ENCODE data around the gene C4orf17. TPM values are rescaled to one million over a fixed set of nuclear protein-coding genes. Genes with fewer than 3 reads are reported as not detected.

The C4orf17 gene
- not detected in 2 replicates for total RNA-seq

DNA sequence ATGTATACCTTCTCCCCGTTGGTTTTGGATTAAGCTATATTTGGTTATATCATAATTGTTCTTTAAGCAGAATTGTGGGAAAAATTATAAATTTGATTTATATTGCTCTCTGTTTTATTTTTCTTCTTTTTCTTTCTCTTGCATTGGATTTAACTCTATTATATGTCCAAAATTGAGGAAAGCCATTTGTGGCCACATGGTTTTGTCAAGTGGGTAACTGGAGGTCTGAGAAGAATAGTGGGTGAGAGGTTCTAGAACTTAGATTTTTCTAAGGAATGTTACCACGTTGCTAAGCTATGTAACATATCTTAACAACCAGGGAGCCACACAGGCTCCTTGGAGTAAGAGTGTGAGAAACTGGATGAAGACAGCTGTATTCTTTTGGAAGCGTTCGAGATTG, at the start of gene C4orf17:
Gene C4orf17, plus strand, starts transcription at position 301 of the 400 bp plus-strand sequence. CDS start 2,061 bp downstream, outside the sequence.

DNA sequence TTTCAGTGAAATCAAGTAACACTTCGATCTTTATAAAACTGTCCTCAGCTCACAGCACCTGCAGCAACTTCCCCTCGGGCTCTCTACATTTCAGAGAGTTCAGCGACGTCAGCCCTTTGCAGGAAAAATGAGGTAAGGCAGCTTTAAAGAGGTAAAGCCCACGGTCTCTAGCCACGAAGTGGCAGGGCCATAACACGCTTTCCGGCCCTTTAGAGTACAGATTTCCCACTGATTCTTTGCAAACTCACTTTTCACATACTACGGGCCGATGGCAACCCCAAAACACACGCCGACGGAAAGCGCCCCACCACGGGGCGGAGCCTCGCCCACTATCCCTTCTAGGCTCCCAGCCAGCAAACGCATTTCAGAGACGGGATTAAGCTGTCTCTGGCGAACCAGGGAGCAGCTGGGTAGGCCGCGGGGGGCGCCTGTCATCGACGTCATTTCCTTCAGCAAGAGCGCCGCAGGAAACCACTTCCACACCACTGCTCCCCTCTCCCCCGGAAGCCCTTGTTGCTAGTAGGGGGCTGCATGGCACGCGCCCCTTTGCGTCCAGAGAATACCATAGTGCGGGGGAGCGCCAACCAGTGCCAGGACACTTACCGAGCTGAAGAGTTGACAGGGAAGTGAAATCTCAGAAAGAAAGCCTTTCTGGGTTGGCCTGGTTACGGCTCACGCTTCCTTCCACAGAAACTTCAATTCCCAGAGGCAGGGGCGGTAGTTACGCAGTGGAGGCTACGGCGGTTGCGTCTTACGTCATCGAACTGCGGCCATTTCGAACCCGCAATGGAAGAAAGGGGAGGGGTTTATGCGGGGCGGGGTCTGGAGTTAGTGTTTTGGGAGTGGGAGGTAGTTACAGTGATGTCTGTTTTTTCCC, 52.7 kb downstream of the C4orf17 start, which contains the start of gene TRMT10A:
Gene TRMT10A, minus strand, starts transcription at position 730 of the 877 bp plus-strand sequence. CDS start 4,701 bp downstream, outside the sequence.

DNA sequence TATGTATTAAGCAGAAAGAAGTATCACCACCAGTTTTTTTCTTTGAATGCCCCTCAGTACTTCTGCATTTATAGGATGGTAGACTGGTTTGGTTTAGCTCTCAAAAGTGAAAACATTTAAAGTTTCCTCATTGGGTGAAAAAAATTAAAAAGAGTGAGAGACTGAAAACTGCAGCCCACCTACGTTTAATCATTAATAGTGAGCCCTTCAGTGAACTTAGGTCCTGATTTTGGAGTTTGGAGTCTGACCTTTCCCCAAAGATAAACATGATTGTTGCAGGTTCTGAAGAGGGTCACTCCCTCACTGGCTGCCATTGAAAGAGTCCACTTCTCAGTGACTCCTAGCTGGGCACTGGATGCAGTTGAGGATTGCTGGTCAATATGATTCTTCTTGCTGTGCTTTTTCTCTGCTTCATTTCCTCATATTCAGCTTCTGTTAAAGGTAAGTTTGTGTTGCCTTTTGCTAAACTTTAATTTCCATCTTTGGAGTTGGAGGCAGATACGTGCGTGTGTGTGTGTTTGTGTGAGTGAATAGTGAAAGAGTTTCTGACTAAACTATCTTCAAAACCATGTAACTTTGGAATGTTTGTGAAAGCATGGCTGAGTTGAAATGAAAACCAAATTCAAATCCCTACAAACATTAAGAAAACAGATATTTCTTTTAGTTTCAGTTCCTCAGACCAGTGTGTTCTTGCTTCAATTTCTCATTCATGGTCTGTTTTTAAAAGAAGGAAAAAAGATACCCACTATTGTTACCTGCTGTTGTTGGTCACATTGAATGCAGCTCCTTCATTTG, 63.9 kb downstream of the C4orf17 start, which contains the start of gene MTTP:
Gene MTTP, plus strand, starts transcription at position 295 of the 795 bp plus-strand sequence. Its CDS starts 86 bp downstream, at position 381.

Other genes with a start within 250 kb of the C4orf17 start
- gene ADH1A, start 220.0 kb upstream of the C4orf17 start, total RNA-seq: not detected in 2 replicates
- 15.2 and 43.5 TPM in 2 replicates for gene ADH1B, start 189.6 kb upstream of the C4orf17 start, total RNA-seq
- gene ADH1C, start 158.3 kb upstream of the C4orf17 start, total RNA-seq: 0.16 TPM in 1 of 2 replicates, not detected in the other
- gene ADH7, start 75.7 kb upstream of the C4orf17 start, total RNA-seq: 0.24 and 2.1 TPM in 2 replicates
- gene TRMT10A, start 53.0 kb downstream of the C4orf17 start, total RNA-seq: 5.6 and 6.7 TPM in 2 replicates
- 0.24 TPM in 1 of 2 replicates, not detected in the other for gene MTTP, start 63.8 kb downstream of the C4orf17 start, total RNA-seq
- under 0.01 TPM in 1 of 2 replicates, not detected in the other for gene C4orf54, start 146.8 kb downstream of the C4orf17 start, total RNA-seq